Hepatic stellate cell (primary cell): Measurements from ENCODE around the gene STX16.

Experiments
- DNase-seq: peaks from one replicate; pipeline ENCODE4 v3.0.0; 2011; ENCODE audit warnings: low spot score

The STX16 gene

GRCh38 chr20:58697201-58697866, 46.3 kb downstream of the STX16 start:
- DNase-seq, result no peak

GRCh38 chr20:58697867-58698703, 47.0 kb downstream of the STX16 start:
- no peak for DNase-seq

- no peak for DNase-seq
Observed at GRCh38 chr20:58698741-58699622, 47.9 kb downstream of the STX16 start.

- no peak for DNase-seq
Observed at GRCh38 chr20:58699623-58700107, 48.6 kb downstream of the STX16 start.

- DNase-seq, result no peak
Observed at GRCh38 chr20:58700121-58700821, 49.2 kb downstream of the STX16 start.

GRCh38 chr20:58700823-58701222, 49.7 kb downstream of the STX16 start:
- DNase-seq, result no peak

- DNase-seq, result no peak
Observed at GRCh38 chr20:58701431-58702160, 50.5 kb downstream of the STX16 start.

- DNase-seq, result no peak
Observed at GRCh38 chr20:58702161-58702510, 51.1 kb downstream of the STX16 start.

- DNase-seq, result no peak
Observed at GRCh38 chr20:58702859-58703648, 52.0 kb downstream of the STX16 start.

- no peak for DNase-seq
Observed at GRCh38 chr20:58703765-58704371, 52.8 kb downstream of the STX16 start.

GRCh38 chr20:58705208-58705926, 54.3 kb downstream of the STX16 start:
- DNase-seq, result no peak

GRCh38 chr20:58706150-58706892, 55.2 kb downstream of the STX16 start:
- no peak for DNase-seq

- DNase-seq, result no peak
Observed at GRCh38 chr20:58706975-58707681, 56.0 kb downstream of the STX16 start.

- no peak for DNase-seq
Observed at GRCh38 chr20:58707770-58708169, 56.7 kb downstream of the STX16 start.

GRCh38 chr20:58708246-58708931, 57.3 kb downstream of the STX16 start:
- DNase-seq, result no peak

GRCh38 chr20:58709013-58709702, 58.1 kb downstream of the STX16 start:
- no peak for DNase-seq

GRCh38 chr20:58709703-58710039, 58.6 kb downstream of the STX16 start:
- DNase-seq, result no peak
